GM12878 (cell line): ENCODE data around the gene ZFHX2. TPM values are rescaled to one million over a fixed set of nuclear protein-coding genes. Genes with fewer than 3 reads are reported as not detected.

Source experiments
- ATAC-seq: fragments of 200-7000 bp; cut with Tn5 transposase; 3 replicates; pipeline ENCODE4 v1.9.1; 2020; ENCODE audit warnings: mild to moderate bottlenecking, moderate library complexity
- BruUV-seq: library from RNA; stranded (reverse); fragments of 400-500 nt; replicated peaks from 2 replicates; lab custom pipeline; 2021; lab: Mats Ljungman, UMichigan
- CTCF ChIA-PET: fragments of 300-600 bp; sonication (Branson Sonifier 250); formaldehyde crosslinking; extraction: SDS; loops from one replicate; lab custom pipeline; 2021; ENCODE audit warnings: inconsistent platforms; lab: Yijun Ruan, JAX
- POLR2A ChIA-PET: fragments of 350-600 bp; formaldehyde crosslinking; extraction: SDS; loops from one replicate; lab custom pipeline; 2021; ENCODE audit warnings: inconsistent platforms; lab: Charles Lee
- RAD21 ChIA-PET: fragments of 300-600 bp; sonication (Branson Sonifier 250); formaldehyde crosslinking; loops from one replicate; lab custom pipeline; 2023; ENCODE audit warnings: antibody characterized with exemption; ENCODE audit not compliant: unreplicated experiment; lab: Charles Lee
- SMC1A ChIA-PET: fragments of 300-600 bp; sonication (Branson Sonifier 250); formaldehyde crosslinking; loops from one replicate; lab custom pipeline; 2023; ENCODE audit not compliant: unreplicated experiment, uncharacterized antibody; lab: Charles Lee
- DNase-seq: peaks from one replicate; pipeline ENCODE4 v3.0.0-alpha.2; 2011; ENCODE audit warnings: low read depth, low spot score
- FAIRE-seq: peaks from 3 replicates; lab custom pipeline; 2011; peaks lifted over from hg19 to GRCh38; lab: Jason Lieb, UNC
- H2AFZ ChIP-seq: 2 replicates; pipeline ENCODE4 v1.6.0; 2011; ENCODE audit warnings: low read depth, low read length, control low read depth; ENCODE audit not compliant: control insufficient read depth
- H3K27ac ChIP-seq: 2 replicates; pipeline ENCODE4 v1.5.1; 2011; ENCODE audit warnings: control low read depth; ENCODE audit not compliant: control insufficient read depth, insufficient read depth
- H3K27me3 ChIP-seq, 2 experiments: replicated peaks in 1 of 2; 2 replicates each; pipeline versions ENCODE4 v1.6.0 to v1.6.1; 2011; ENCODE audit warnings: low read length in 1 of 2; ENCODE audit not compliant: control insufficient read depth in 2 of 2, insufficient read depth in 2 of 2
- H3K36me3 ChIP-seq, 2 experiments: 2 replicates each; pipeline ENCODE4 v1.5.1; 2011; ENCODE audit warnings: low read length in 1 of 2; ENCODE audit not compliant: control insufficient read depth in 2 of 2, insufficient read depth in 2 of 2
- H3K4me1 ChIP-seq: 2 replicates; pipeline ENCODE4 v1.6.1; 2011; ENCODE audit warnings: mild to moderate bottlenecking, low read length, moderate library complexity, mixed read lengths; ENCODE audit not compliant: control insufficient read depth, insufficient read depth
- H3K4me2 ChIP-seq: 2 replicates; pipeline ENCODE4 v1.6.0; 2011; ENCODE audit warnings: control low read depth; ENCODE audit not compliant: control insufficient read depth, insufficient read depth
- H3K4me3 ChIP-seq: fragments of 200-600 bp; sonication (generic); 2 replicates; pipeline ENCODE4 v1.5.1; 2016
- H3K79me2 ChIP-seq: 2 replicates; pipeline ENCODE4 v1.6.0; 2011; ENCODE audit warnings: low read length; ENCODE audit not compliant: control insufficient read depth, insufficient read depth
- H3K9ac ChIP-seq: 2 replicates; pipeline ENCODE4 v1.8.0; 2011; ENCODE audit warnings: low read length, control low read depth, mixed read lengths; ENCODE audit not compliant: control insufficient read depth, insufficient read depth
- H3K9me3 ChIP-seq: replicated peaks from 3 replicates; pipeline ENCODE4 v1.5.1; 2011; ENCODE audit warnings: mild to moderate bottlenecking, low read length; ENCODE audit not compliant: control insufficient read depth, insufficient read depth
- H4K20me1 ChIP-seq: 2 replicates; pipeline ENCODE4 v1.6.0; 2011; ENCODE audit not compliant: control insufficient read depth, insufficient read depth
- GABPA ChIP-seq: IDR thresholded peaks from 2 replicates; pipeline ENCODE4 v1.6.1; 2014; ENCODE audit warnings: antibody characterized with exemption, low read depth, mild to moderate bottlenecking, inconsistent platforms
- NFYA ChIP-seq: IDR thresholded peaks from 2 replicates; pipeline ENCODE4 v1.6.1; 2011; ENCODE audit warnings: low read depth, mild to moderate bottlenecking, low read length, improper control_type of control experiment, borderline replicate concordance
- RAD21 ChIP-seq: IDR thresholded peaks from 2 replicates; pipeline ENCODE4 v1.6.1; 2011; ENCODE audit warnings: mild to moderate bottlenecking, low read depth, low read length, moderate library complexity; ENCODE audit not compliant: insufficient read depth
- SPI1 ChIP-seq: IDR thresholded peaks from 2 replicates; pipeline ENCODE4 v1.6.1; 2011; ENCODE audit warnings: low read depth, mild to moderate bottlenecking, low read length, moderate library complexity, borderline replicate concordance; ENCODE audit not compliant: insufficient read depth
- SUPT20H ChIP-seq: IDR thresholded peaks from 2 replicates; pipeline ENCODE4 v1.6.1; 2011; ENCODE audit warnings: low read depth, mild to moderate bottlenecking, low read length, moderate library complexity, borderline replicate concordance; ENCODE audit not compliant: control insufficient read depth
- YY1 ChIP-seq: IDR thresholded peaks from 2 replicates; pipeline ENCODE4 v1.6.1; 2011; ENCODE audit warnings: low read depth, mild to moderate bottlenecking, low read length
- ZSCAN29 ChIP-seq: fragments of 450-650 bp; IDR thresholded peaks from 2 replicates; pipeline ENCODE4 v1.6.1; 2017; ENCODE audit warnings: mild to moderate bottlenecking, moderate library complexity
- WGBS: methylation state at CpG from one replicate; pipeline ENCODE4 v1.1.6; 2016; ENCODE audit warnings: low lambda C conversion rate; ENCODE audit not compliant: insufficient replicate concordance, insufficient coverage; ENCODE audit errors: missing lambda C conversion rate; 5-methylcytosine and 5-hydroxymethylcytosine counted together
- in situ Hi-C: fragments of 300-500 bp; cut with MboI; formaldehyde crosslinking; loops from 9 replicates; pipeline ENCODE4 v1.14.3; 2018; ENCODE audit warnings: mixed read lengths
- intact Hi-C: fragments of 100-400 bp; cut with micrococcal nuclease; formaldehyde crosslinking; loops from one replicate; pipeline ENCODE4 v1.14.2; 2022; ENCODE audit not compliant: unreplicated experiment
- polyA plus RNA-seq, 11 experiments: library from polyadenylated mRNA; depleted of rRNA in 4 of 11; unstranded in 6 of 11; stranded (reverse) in 5 of 11; fragments of >200 nt; fragmentation: Nextera tagmentation in 4 of 11; fragmentation: Illumina TruSeq in 1 of 11; extraction: Ambion mirVana in 4 of 11; extraction: Trizol in 1 of 11; gene quantifications; 1 replicate in 1 of 11; 2 replicates in 10 of 11; pipeline versions ENCODE4 v1.2.1 to v1.2.3, GENCODE V29; 2011 to 2016; ENCODE audit warnings: inconsistent platforms in 2 of 11, missing spikeins in 2 of 11, low read depth in 1 of 11
- total RNA-seq, 4 experiments: library from RNA; depleted of rRNA in 3 of 4; stranded (reverse); fragments of >200 nt in 3 of 4; fragmentation: Illumina TruSeq in 1 of 4; extraction: Trizol in 1 of 4; gene quantifications; 2 replicates each; pipeline versions ENCODE4 v1.2.1 to v1.2.3, GENCODE V29; 2013 to 2021
- TF ChIP-seq, protein P1 (sequence below): fragments of 150-350 bp; IDR thresholded peaks from 2 replicates; pipeline ENCODE4 v1.6.1; 2016; ENCODE audit warnings: low read depth, low read length

Gene ZFHX2
- total and polyA plus RNA-seq, 10 of the 15 experiments (the other 5 are each of a cell fraction or from before 2014, with no cell fraction given) = 0.27 to 2.2 (median 0.55) TPM

DNA sequence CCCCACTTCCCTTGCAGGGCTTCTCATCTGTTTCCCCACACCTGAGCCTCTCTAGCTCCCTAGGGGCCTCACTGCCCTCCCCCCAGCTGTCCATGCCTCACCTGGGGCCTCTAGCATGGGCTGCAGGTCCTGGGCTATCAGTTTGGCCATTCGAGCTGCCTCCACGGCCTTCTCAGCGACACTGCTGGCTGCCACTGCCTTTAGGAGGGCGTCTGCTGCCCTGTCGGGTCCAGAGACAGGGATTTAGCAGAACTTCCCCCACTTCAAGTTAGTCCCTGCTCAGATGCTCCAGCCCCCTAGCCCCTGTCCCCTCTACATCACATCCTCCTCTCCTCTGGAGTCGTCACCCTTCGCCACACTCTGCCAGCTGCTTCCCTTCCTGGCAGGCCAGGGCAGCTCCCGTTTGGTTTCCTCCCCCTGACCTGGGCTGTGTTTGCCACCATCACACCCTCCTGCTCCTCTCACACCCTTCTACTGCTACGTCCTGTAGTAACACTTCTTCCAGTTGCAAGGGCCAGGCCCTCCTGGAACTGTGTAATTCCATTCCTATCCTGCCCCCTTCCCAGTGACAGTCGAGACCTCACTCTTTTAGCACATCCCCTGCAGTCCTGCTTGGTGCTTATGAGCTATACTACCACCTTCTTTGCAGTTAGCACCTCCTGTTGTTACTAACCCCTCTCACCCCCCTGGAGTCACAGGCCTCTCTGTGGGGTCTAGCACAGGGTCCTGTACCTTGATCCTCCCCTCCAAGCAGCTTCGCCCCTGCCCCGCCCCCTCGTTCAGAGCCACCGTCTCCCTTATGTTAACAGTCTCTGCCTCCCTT, 20.3 kb upstream of the ZFHX2 start:
- intact Hi-C loops = no loop called here
- Histone ChIP-seq H3K9me3 (no peaks in the 10 kb centered on the region), H3K27me3 (peaks cover 0 to 2% of the 10 kb centered on the region in 2 experiments; a peak in 2 of 4 replicates), H3K36me3 (no peaks in the 10 kb centered on the region), H4K20me1 (no peaks in the 10 kb centered on the region), H3K4me2 (no peak overlapping the region), H3K27ac (no peak overlapping the region), H3K79me2 (peaks cover 4% of the 10 kb centered on the region), H3K4me3 (no peak overlapping the region), H3K9ac (no peak overlapping the region), H3K4me1 (peaks cover 12% of the 10 kb centered on the region), H2AFZ (no peak overlapping the region)
- ATAC-seq (no peak), FAIRE-seq (no peak), DNase-seq (no peak)
- in situ Hi-C loops = no loop called here
- 55% methylated on average over 14 of the region's 14 CpGs for WGBS
- POLR2A ChIA-PET = no interaction called here
- RAD21 ChIA-PET = no interaction called here
- no TSS peak for BruUV-seq
- TF ChIP-seq SPI1 = no peak
- no peak for TF ChIP-seq NFYA
- SMC1A ChIA-PET = no interaction called here
- CTCF ChIA-PET = interaction anchor here (1.3 to 1.8 kb wide), 5 partner anchors 11 to 94 kb away, joined by 3 to 5 read pairs (median 4); no protein-coding TSS in a partner anchor

DNA sequence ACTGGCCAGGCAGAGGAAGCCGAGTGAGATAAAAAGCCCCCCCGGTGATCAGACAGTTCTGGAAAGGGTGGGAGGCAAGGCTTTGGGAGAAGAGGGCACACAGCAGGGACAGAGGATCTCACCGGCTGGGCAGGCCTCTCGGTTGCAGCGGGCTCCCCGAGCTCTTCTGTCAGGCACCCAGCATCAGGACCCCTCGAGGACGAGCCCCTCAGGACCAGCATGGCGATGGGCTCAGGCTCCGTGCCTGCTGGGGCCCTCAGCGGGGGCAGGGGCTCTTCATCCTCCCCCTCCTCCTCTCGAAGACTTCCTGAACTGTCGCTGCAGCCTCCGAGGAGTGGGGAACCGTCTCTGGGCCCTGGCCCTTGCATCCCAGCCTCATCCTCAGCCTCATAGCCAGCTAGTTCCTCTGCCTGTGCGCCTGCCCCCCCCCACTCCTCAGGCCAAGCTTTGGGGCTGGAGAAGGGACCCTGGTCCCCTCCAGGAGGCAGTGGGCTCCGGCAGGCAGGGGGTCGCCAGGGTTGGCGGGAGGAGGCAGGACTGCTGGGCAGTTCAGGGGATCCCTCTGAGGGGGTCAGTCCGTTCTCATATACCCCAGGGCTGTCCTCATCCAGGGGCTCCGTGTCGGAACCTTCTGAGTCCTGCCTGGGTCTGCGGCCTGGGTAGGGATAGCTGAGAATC, 19.4 kb upstream of the ZFHX2 start:
- CTCF ChIA-PET = interaction anchor here (1.4 to 1.8 kb wide), 4 partner anchors 10 to 93 kb away, joined by 4 read pairs; no protein-coding TSS in a partner anchor
- TF ChIP-seq ZSCAN29 (no peak), SUPT20H (no peak), YY1 (no peak), RAD21 (no peak), GABPA (no peak)
- TF ChIP-seq, protein P1, sequence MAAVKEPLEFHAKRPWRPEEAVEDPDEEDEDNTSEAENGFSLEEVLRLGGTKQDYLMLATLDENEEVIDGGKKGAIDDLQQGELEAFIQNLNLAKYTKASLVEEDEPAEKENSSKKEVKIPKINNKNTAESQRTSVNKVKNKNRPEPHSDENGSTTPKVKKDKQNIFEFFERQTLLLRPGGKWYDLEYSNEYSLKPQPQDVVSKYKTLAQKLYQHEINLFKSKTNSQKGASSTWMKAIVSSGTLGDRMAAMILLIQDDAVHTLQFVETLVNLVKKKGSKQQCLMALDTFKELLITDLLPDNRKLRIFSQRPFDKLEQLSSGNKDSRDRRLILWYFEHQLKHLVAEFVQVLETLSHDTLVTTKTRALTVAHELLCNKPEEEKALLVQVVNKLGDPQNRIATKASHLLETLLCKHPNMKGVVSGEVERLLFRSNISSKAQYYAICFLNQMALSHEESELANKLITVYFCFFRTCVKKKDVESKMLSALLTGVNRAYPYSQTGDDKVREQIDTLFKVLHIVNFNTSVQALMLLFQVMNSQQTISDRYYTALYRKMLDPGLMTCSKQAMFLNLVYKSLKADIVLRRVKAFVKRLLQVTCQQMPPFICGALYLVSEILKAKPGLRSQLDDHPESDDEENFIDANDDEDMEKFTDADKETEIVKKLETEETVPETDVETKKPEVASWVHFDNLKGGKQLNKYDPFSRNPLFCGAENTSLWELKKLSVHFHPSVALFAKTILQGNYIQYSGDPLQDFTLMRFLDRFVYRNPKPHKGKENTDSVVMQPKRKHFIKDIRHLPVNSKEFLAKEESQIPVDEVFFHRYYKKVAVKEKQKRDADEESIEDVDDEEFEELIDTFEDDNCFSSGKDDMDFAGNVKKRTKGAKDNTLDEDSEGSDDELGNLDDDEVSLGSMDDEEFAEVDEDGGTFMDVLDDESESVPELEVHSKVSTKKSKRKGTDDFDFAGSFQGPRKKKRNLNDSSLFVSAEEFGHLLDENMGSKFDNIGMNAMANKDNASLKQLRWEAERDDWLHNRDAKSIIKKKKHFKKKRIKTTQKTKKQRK = no peak

More for the DNA sequence above, 19.4 kb upstream of the ZFHX2 start:
- H2AFZ ChIP-seq = no peak overlapping the region
- POLR2A ChIA-PET = no interaction called here
- RAD21 ChIA-PET = no interaction called here
- H3K79me2 ChIP-seq = peaks cover 13% of the 10 kb centered on the region
- DNase-seq (no peak), ATAC-seq (no peak), FAIRE-seq (no peak)
- in situ Hi-C loops (no loop called here), intact Hi-C loops (no loop called here)
- H3K4me3 ChIP-seq = no peak overlapping the region
- no peaks in the 10 kb centered on the region for H4K20me1 ChIP-seq
- H3K27me3 ChIP-seq = no peaks in the 10 kb centered on the region; a peak in 1 of 4 replicates
- no peaks in the 10 kb centered on the region for H3K9me3 ChIP-seq
- H3K4me2 ChIP-seq = no peak overlapping the region
- SMC1A ChIA-PET = no interaction called here
- BruUV-seq = no TSS peak
- no peak overlapping the region for H3K9ac ChIP-seq
- 69% methylated on average over 23 of the region's 23 CpGs for WGBS
- H3K4me1 ChIP-seq = peaks cover 11% of the 10 kb centered on the region
- H3K36me3 ChIP-seq = no peaks in the 10 kb centered on the region
- H3K27ac ChIP-seq = no peak overlapping the region
